ENCODE data around the gene NAALADL2. TPM values are rescaled to one million over a fixed set of nuclear protein-coding genes. Genes with fewer than 3 reads are reported as not detected.

The NAALADL2 gene
- total RNA-seq, 1 experiment from 2014 or later, result 2.7 TPM

GRCh38 chr3:175668300-175668699 lies 809.2 kb downstream of the NAALADL2 start:
- TF ChIP-seq REST (IDR thresholded peaks at IDR 0.05; ENCODE audit: insufficient read depth in 1 of 2, low read depth in 2 of 2, low read length in 1 of 2) (no peak), POLR2AphosphoS5 (IDR thresholded peaks at IDR 0.05; ENCODE audit: low read depth, low read length) (no peak), TCF7L2 (IDR thresholded peaks at IDR 0.05; ENCODE audit: low read depth, low read length) (no peak), CTCF (IDR thresholded peaks at IDR 0.05) (no peak), SIN3A (IDR thresholded peaks at IDR 0.05; ENCODE audit: borderline replicate concordance, insufficient read depth, low read depth, low read length) (no peak)
- Histone ChIP-seq H3K36me3 (ENCODE audit: control insufficient read depth, insufficient read depth, low read length) (no peaks in the 10 kb centered on the region), H3K27me3 (ENCODE audit: control insufficient read depth, insufficient read depth, low read length) (no peaks in the 10 kb centered on the region), H3K4me3 (ENCODE audit: low read depth in 2 of 2, low read length in 2 of 2) (no peak overlapping the region), H3K4me1 (ENCODE audit: control insufficient read depth, insufficient read depth, low read length) (peaks cover 6% of the 10 kb centered on the region), H3K27ac (ENCODE audit: low read length) (no peak overlapping the region), H3K9me3 (ENCODE audit: control insufficient read depth, insufficient read depth, low read depth, low read length) (no peaks in the 10 kb centered on the region)
- no peak for ATAC-seq
- CTCF ChIA-PET, result interaction anchor here (0.6 kb wide), 1 partner anchor 583 kb away, joined by 5 read pairs; no protein-coding TSS in a partner anchor
- POLR2A ChIA-PET, result no interaction called here
- BruUV-seq (replicated peaks), result no TSS peak
- in situ Hi-C loops (cut with HindIII; ENCODE audit: low pct_unique_long_range_greater_than_20kb, low sequenced_read_pairs), result no loop called here
- intact Hi-C loops (cut with micrococcal nuclease; ENCODE audit: unreplicated experiment), result no loop called here
- DNase-seq (ENCODE audit: low read depth, low spot score), result no peak

GRCh38 chr3:175670557-175670956 lies 811.4 kb downstream of the NAALADL2 start:
- no peak overlapping the region for H3K27ac ChIP-seq (ENCODE audit: low read length)
- H3K4me3 ChIP-seq (ENCODE audit: low read depth in 2 of 2, low read length in 2 of 2), result no peak overlapping the region
- ChIA-PET POLR2A (no interaction called here), CTCF (no interaction called here)
- intact Hi-C loops (cut with micrococcal nuclease; ENCODE audit: unreplicated experiment) (no loop called here), in situ Hi-C loops (cut with HindIII; ENCODE audit: low pct_unique_long_range_greater_than_20kb, low sequenced_read_pairs) (no loop called here)
- no peaks in the 10 kb centered on the region for H3K9me3 ChIP-seq (ENCODE audit: control insufficient read depth, insufficient read depth, low read depth, low read length)
- ATAC-seq, result no peak
- DNase-seq (ENCODE audit: low read depth, low spot score), result no peak
- no peaks in the 10 kb centered on the region for H3K36me3 ChIP-seq (ENCODE audit: control insufficient read depth, insufficient read depth, low read length)
- TF ChIP-seq SIN3A (IDR thresholded peaks at IDR 0.05; ENCODE audit: borderline replicate concordance, insufficient read depth, low read depth, low read length) (no peak), CTCF (IDR thresholded peaks at IDR 0.05) (no peak), POLR2AphosphoS5 (IDR thresholded peaks at IDR 0.05; ENCODE audit: low read depth, low read length) (no peak), TCF7L2 (IDR thresholded peaks at IDR 0.05; ENCODE audit: low read depth, low read length) (no peak), REST (IDR thresholded peaks at IDR 0.05; ENCODE audit: insufficient read depth in 1 of 2, low read depth in 2 of 2, low read length in 1 of 2) (no peak)
- peaks cover 6% of the 10 kb centered on the region for H3K4me1 ChIP-seq (ENCODE audit: control insufficient read depth, insufficient read depth, low read length)
- H3K27me3 ChIP-seq (ENCODE audit: control insufficient read depth, insufficient read depth, low read length), result no peaks in the 10 kb centered on the region
- BruUV-seq (replicated peaks), result no TSS peak
